Colonic mucosa (tissue), 4 donors: ENCODE data around the gene TBC1D16. TPM values are rescaled to one million over a fixed set of nuclear protein-coding genes. Genes with fewer than 3 reads are reported as not detected.
A peak's percentile ranks its signal among the peaks of the same experiment; 100 is the strongest.

ENCODE experiments used
- DNase-seq: peaks from one replicate; pipeline ENCODE4 v3.0.0-alpha.2; 2020
- H3K27ac ChIP-seq: fragments of 200-600 bp; one replicate; pipeline ENCODE4 v1.8.0; 2021
- H3K27me3 ChIP-seq: fragments of 200-600 bp; one replicate; pipeline ENCODE4 v1.8.0; 2021
- H3K36me3 ChIP-seq: fragments of 200-600 bp; one replicate; pipeline ENCODE4 v1.8.0; 2021
- H3K4me1 ChIP-seq: fragments of 200-600 bp; one replicate; pipeline ENCODE4 v1.8.0; 2021; ENCODE audit warnings: mild to moderate bottlenecking
- H3K4me3 ChIP-seq: fragments of 200-600 bp; one replicate; pipeline ENCODE4 v1.8.0; 2021
- H3K9ac ChIP-seq, 2 donors: one replicate each; pipeline ENCODE4 v1.7.0; 2013; ENCODE audit warnings: control low read depth in 2 of 2, low read depth in 2 of 2, low read length in 2 of 2
- H3K9me3 ChIP-seq: fragments of 200-600 bp; one replicate; pipeline ENCODE4 v1.8.0; 2021
- CTCF ChIP-seq: fragments of 200-600 bp; IDR thresholded peaks from one replicate; pipeline ENCODE4 v1.8.0; 2022; ENCODE audit warnings: antibody characterized with exemption, mild to moderate bottlenecking
- intact Hi-C: fragments of 100-400 bp; cut with DNase I; formaldehyde crosslinking; loops from one replicate; pipeline ENCODE4 v1.14.1; 2022
- total RNA-seq, 2 donors: library from RNA; stranded (reverse); fragmentation: NEBNext Ultra II Directional in 1 of 2; extraction: Animal tissue kit (Norgen Biotek cat#: 25700) in 1 of 2; gene quantifications; one replicate each; pipeline ENCODE4 v1.2.1, GENCODE V29; 2021
- donor health status: healthy.
- donor health status: DM: no; HTN: no; CAD: no.
- donor health status: DM: no; HTN: no; CAD: no.

The TBC1D16 gene
- total RNA-seq, 2 donors from 2014 or later = 14.4 to 19.8 TPM

GRCh38 chr17:80021600-80021999 lies 14.1 kb downstream of the TBC1D16 start:
- Histone ChIP-seq H3K9ac (no peak overlapping the region), H3K4me1 (peaks cover 12% of the 10 kb centered on the region), H3K4me3 (no peak overlapping the region), H3K27ac (no peak overlapping the region), H3K9me3 (no peaks in the 10 kb centered on the region), H3K27me3 (no peaks in the 10 kb centered on the region), H3K36me3 (no peaks in the 10 kb centered on the region)
- no peak for TF ChIP-seq CTCF
- intact Hi-C loops = no loop called here
- DNase-seq = no peak

- H3K27me3 ChIP-seq = no peaks in the 10 kb centered on the region
- H3K9ac ChIP-seq = no peak overlapping the region
- no peak for TF ChIP-seq CTCF
- H3K4me3 ChIP-seq = no peak overlapping the region
- intact Hi-C loops = no loop called here
- no peaks in the 10 kb centered on the region for H3K36me3 ChIP-seq
- no peak overlapping the region for H3K27ac ChIP-seq
- H3K9me3 ChIP-seq = no peaks in the 10 kb centered on the region
- peaks cover 12% of the 10 kb centered on the region for H3K4me1 ChIP-seq
- no peak for DNase-seq
Measured at GRCh38 chr17:80018917-80019651, 16.6 kb downstream of the TBC1D16 start.

GRCh38 chr17:80017226-80018010 lies 18.3 kb downstream of the TBC1D16 start:
- DNase-seq = no peak
- no peaks in the 10 kb centered on the region for H3K4me1 ChIP-seq
- H3K4me3 ChIP-seq = no peak overlapping the region
- no peaks in the 10 kb centered on the region for H3K27me3 ChIP-seq
- H3K36me3 ChIP-seq = peaks cover 6% of the 10 kb centered on the region
- intact Hi-C loops = no loop called here
- no peak overlapping the region for H3K9ac ChIP-seq
- no peaks in the 10 kb centered on the region for H3K9me3 ChIP-seq
- TF ChIP-seq CTCF = no peak
- no peak overlapping the region for H3K27ac ChIP-seq

DNA sequence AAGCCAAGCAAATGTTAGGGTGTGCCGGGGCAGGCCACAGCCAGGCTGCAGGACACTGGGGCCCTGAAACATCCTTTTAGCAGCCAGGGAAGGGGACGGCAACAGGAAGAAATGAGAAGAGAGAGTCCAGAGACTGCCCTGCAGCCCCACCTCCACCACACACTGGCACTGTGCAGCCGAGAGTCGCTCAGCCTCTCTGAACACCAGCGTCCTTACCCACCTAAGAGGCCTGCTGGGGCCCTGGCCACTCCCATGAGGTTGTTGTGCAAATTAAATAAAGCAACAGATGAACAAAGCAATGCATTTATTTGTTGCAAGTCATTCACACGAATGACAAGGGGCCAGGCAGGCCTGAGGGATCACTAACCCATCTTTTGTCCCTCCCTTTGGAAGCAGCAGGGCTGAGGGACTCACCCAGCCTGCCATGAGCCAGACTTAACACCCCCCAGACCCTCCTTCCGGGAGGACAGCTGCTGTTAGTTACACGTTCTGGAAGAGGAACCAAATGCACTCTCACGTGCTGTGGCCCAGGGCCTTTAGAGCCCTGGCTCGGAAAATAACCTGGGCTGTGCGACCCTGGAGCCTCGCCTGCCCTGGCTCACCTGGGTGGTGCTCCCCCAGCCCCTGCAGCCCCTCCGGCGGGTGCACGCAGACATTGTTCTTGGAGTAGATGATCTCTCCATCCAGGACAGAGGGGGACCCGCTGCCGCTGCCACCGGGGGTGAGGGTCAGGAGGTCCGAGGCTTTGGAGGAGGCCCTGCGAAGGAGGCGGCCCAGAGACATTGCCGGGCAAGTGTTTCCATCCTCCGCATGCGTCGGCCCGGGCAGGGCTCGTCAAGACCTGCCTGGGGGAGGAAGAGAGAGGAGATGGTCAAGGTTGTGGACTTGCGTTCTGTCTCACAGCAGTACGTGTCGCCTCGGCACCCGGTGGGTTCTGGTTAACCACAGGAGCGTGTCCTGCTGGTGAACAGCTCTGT lies 22.6 kb downstream of the TBC1D16 start:
- intact Hi-C loops = no loop called here
- Histone ChIP-seq H3K27ac (no peak overlapping the region), H3K9me3 (no peaks in the 10 kb centered on the region), H3K9ac (peak overlapping the region in 1 of 2 donors; percentile 12), H3K4me1 (no peaks in the 10 kb centered on the region), H3K4me3 (no peak overlapping the region), H3K36me3 (peaks cover 6% of the 10 kb centered on the region), H3K27me3 (no peaks in the 10 kb centered on the region)
- no peak for TF ChIP-seq CTCF
- no peak for DNase-seq

DNA sequence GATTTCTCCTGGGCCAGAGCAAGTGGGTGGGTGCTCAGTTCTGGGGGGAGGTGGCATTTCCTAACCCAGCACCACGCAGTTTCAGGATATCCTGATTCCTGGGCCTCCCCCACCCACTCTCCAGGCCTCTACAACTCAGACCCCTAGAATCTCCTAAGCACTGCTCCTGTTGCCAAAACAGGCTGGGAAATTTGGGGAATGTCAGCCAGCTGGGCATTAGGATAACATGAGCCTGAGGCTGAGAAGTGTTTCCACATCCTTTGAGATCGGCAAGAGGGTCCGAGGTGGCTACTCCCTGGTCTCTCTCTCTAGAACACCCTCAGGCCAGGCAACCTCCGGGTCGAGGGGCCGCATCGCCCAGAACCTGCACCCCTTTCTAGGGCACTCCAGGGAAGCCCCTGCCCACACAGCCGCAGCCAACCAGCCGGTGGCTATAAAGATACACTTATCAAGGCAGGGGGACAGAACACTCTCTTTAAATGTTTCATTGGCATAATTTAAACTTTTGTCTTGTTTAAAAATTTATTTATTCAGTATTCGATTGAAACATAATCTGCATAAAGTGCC lies 23.6 kb downstream of the TBC1D16 start:
- Histone ChIP-seq H3K27me3 (no peaks in the 10 kb centered on the region), H3K9me3 (no peaks in the 10 kb centered on the region), H3K4me1 (no peaks in the 10 kb centered on the region), H3K27ac (no peak overlapping the region), H3K36me3 (peaks cover 6% of the 10 kb centered on the region), H3K4me3 (no peak overlapping the region), H3K9ac (no peak overlapping the region)
- no peak for TF ChIP-seq CTCF
- intact Hi-C loops = no loop called here
- DNase-seq = no peak
